Mammary epithelial cell (primary cell): ENCODE measurements around the gene KRTAP10-4.

Experiments used
- EZH2 ChIP-seq: IDR thresholded peaks from 2 replicates; pipeline ENCODE4 v1.6.1; 2012; ENCODE audit warnings: low read length, inconsistent platforms, borderline replicate concordance
- TF ChIP-seq, protein P1 (sequence below), 2 donors: IDR thresholded peaks in 1 of 2; conservative IDR thresholded peaks in 1 of 2; 2 replicates each; pipeline ENCODE4 v1.5.1; 2011 to 2012; ENCODE audit warnings: inconsistent platforms in 2 of 2, low read length in 2 of 2, mild to moderate bottlenecking in 2 of 2, control low read depth in 1 of 2, low read depth in 1 of 2; ENCODE audit not compliant: insufficient read depth in 1 of 2; ENCODE audit errors: extremely low read depth in 1 of 2

DNA sequence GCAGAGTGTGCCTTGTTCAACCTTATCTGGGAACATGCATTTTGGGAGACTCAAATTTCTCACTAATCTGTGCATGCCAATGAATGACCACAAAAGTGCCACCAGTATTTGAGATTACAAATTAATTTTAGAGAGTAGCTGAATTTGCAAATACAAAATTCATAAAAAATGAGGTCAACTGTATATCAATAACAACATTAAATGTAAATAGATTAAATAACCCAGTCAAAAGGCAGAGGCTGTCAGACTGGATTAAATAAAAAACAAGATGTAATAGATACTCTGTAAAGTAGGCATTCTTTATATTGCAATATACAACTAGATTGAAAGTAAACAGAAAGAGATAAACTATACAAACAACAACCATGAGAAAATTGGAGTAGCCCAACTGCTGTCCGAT, 9.4 kb upstream of the KRTAP10-4 start:
- TF ChIP-seq, protein P1, sequence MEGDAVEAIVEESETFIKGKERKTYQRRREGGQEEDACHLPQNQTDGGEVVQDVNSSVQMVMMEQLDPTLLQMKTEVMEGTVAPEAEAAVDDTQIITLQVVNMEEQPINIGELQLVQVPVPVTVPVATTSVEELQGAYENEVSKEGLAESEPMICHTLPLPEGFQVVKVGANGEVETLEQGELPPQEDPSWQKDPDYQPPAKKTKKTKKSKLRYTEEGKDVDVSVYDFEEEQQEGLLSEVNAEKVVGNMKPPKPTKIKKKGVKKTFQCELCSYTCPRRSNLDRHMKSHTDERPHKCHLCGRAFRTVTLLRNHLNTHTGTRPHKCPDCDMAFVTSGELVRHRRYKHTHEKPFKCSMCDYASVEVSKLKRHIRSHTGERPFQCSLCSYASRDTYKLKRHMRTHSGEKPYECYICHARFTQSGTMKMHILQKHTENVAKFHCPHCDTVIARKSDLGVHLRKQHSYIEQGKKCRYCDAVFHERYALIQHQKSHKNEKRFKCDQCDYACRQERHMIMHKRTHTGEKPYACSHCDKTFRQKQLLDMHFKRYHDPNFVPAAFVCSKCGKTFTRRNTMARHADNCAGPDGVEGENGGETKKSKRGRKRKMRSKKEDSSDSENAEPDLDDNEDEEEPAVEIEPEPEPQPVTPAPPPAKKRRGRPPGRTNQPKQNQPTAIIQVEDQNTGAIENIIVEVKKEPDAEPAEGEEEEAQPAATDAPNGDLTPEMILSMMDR (conservative IDR thresholded peaks at IDR 0.05 in 1 of 2, IDR thresholded peaks at IDR 0.05 in 1 of 2; ENCODE audit: extremely low read depth in 1 of 2, insufficient read depth in 1 of 2, low read depth in 1 of 2, low read length in 2 of 2) = no peak
- TF ChIP-seq EZH2 = no peak
